Left lung (tissue), 10 donors: ENCODE data around the gene CNTRL. TPM values are rescaled to one million over a fixed set of nuclear protein-coding genes. Genes with fewer than 3 reads are reported as not detected.

Source experiments
- ATAC-seq: fragments of 200-7000 bp; cut with Tn5 transposase; one replicate; pipeline ENCODE4 v1.9.1; 2020; ENCODE audit warnings: moderate library complexity
- DNase-seq, 4 donors: peaks; one replicate each; pipeline ENCODE4 v3.0.0-alpha.2; 2013 to 2020
- H3K27ac ChIP-seq, 2 donors: fragments of 200-600 bp; sonication (generic) in 1 of 2; one replicate each; pipeline versions ENCODE4 v1.5.0 to v1.8.0; 2020 to 2021
- H3K27me3 ChIP-seq, 2 donors: fragments of 200-600 bp; sonication (generic) in 1 of 2; one replicate each; pipeline versions ENCODE4 v1.5.0 to v1.8.0; 2020 to 2021
- H3K36me3 ChIP-seq, 2 donors: fragments of 200-600 bp; sonication (generic) in 1 of 2; one replicate each; pipeline versions ENCODE4 v1.5.0 to v1.8.0; 2020 to 2021
- H3K4me1 ChIP-seq, 2 donors: fragments of 200-600 bp; one replicate each; pipeline ENCODE4 v1.8.0; 2021
- H3K4me3 ChIP-seq, 2 donors: fragments of 200-600 bp; sonication (generic) in 1 of 2; one replicate each; pipeline versions ENCODE4 v1.5.0 to v1.8.0; 2020 to 2021; ENCODE audit warnings: mild to moderate bottlenecking in 1 of 2
- H3K9me3 ChIP-seq, 2 donors: fragments of 200-600 bp; sonication (generic) in 1 of 2; one replicate each; pipeline versions ENCODE4 v1.5.0 to v1.8.0; 2020 to 2021
- intact Hi-C, 2 donors: fragments of 100-400 bp; cut with DNase I; formaldehyde crosslinking; loops; one replicate each; pipeline versions ENCODE4 v1.11.2 to v1.14.2; 2022
- polyA plus RNA-seq, 6 donors: library from polyadenylated mRNA; unstranded; fragments of 120-200 nt; gene quantifications; one replicate each; pipeline ENCODE4 v1.2.1, GENCODE V29; 2013; ENCODE audit not compliant: insufficient read length in 6 of 6
- total RNA-seq, 2 donors: library from RNA; stranded (reverse); fragmentation: NEBNext Ultra II Directional; extraction: Animal tissue kit (Norgen Biotek cat#: 25700); gene quantifications; one replicate each; pipeline ENCODE4 v1.2.1, GENCODE V29; 2021
- TF ChIP-seq, protein P1 (sequence below), 2 donors: fragments of 200-600 bp; sonication (generic) in 1 of 2; IDR thresholded peaks; one replicate each; pipeline versions ENCODE4 v1.5.0 to v1.8.0; 2021; ENCODE audit warnings: antibody characterized with exemption in 2 of 2
- donor health status: DM: no; HTN: yes; CAD: no.
- donor health status: DM: no; HTN: no; CAD: no.

The CNTRL gene
- total and polyA plus RNA-seq, 8 donors, result 13.6 to 67.6 (median 51.6) TPM

DNA sequence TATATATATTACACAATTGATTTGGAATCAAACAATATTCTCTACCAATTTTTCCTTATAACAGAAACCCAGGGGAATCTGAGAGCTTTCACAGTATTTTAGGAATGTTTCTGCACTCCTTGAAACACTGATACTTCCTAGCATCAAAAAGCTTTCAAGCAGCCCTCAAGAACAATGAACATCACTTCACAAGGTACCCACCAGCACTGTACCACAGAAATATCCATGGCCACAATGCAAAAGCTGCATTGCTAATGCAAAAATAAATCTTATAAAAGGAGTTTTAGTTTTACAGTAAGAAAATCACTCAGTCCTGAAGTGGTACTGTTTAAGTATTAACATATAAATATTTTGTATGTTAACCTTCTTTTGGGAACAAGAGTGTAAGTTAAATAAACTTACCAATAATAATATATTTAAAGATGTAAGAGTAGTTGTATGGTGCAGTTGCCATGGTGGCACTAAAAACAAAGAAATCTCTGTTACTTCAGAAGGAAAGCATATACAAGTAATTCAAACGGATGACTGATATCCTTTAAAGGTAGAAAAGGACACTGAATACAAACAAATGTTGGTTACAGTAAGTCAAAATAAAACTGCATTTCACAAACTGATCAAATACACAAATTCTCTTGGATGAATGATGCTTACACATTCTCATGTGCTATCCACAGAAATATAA is 118.3 kb downstream of the CNTRL start:
- Histone ChIP-seq H3K4me1 (peaks cover 43 to 73% of the 10 kb centered on the region in 2 donors), H3K9me3 (no peaks in the 10 kb centered on the region), H3K27me3 (no peaks in the 10 kb centered on the region), H3K4me3 (no peak overlapping the region), H3K36me3 (no peaks in the 10 kb centered on the region), H3K27ac (no peak overlapping the region)
- no peak for DNase-seq
- intact Hi-C loops, result no loop called here
- peak; percentile 25 for ATAC-seq
- TF ChIP-seq, protein P1, sequence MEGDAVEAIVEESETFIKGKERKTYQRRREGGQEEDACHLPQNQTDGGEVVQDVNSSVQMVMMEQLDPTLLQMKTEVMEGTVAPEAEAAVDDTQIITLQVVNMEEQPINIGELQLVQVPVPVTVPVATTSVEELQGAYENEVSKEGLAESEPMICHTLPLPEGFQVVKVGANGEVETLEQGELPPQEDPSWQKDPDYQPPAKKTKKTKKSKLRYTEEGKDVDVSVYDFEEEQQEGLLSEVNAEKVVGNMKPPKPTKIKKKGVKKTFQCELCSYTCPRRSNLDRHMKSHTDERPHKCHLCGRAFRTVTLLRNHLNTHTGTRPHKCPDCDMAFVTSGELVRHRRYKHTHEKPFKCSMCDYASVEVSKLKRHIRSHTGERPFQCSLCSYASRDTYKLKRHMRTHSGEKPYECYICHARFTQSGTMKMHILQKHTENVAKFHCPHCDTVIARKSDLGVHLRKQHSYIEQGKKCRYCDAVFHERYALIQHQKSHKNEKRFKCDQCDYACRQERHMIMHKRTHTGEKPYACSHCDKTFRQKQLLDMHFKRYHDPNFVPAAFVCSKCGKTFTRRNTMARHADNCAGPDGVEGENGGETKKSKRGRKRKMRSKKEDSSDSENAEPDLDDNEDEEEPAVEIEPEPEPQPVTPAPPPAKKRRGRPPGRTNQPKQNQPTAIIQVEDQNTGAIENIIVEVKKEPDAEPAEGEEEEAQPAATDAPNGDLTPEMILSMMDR (IDR thresholded peaks at IDR 0.05), result no peak

DNA sequence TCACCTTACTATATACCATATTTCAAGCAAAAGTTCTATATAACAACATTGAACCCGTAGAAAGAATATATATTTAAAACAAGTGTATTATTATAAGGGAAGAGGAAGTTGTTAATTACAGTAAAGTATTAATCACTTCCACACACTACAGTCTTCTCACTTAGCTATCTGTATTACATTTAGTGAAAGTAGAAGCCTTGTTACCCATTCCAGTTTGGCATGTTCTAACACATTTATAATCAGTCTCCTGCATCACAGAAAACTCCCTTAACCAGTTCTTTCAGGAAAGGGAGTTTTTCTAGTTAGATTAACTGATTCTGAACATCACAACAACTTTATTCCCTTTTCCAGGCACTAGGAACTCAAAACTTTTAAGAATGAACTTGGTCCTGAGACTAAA is 120.0 kb downstream of the CNTRL start:
- peak; percentile 18 for ATAC-seq
- peaks cover 55 to 89% of the 10 kb centered on the region in 2 donors for H3K4me1 ChIP-seq

DNA sequence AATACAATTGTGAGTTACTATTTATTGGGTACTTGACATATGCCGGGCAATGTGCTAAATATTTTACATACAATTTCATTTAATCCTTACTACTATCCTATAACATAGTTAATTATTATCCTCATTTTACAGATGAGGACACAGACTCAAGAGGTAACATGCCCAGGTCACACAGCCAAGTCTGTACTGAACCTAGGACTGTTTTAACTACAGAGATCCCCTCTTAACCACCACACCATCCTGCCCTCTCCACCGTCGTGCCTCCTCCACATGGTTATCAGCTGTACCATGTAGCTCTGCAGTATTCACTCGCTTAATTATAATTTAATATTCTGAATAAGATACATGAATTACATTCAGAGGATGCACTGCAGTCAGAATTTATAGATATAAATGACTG is 121.6 kb downstream of the CNTRL start:
- no peak for DNase-seq
- Histone ChIP-seq H3K4me3 (no peak overlapping the region), H3K36me3 (no peaks in the 10 kb centered on the region), H3K27ac (no peak overlapping the region), H3K27me3 (no peaks in the 10 kb centered on the region), H3K4me1 (peaks cover 56 to 92% of the 10 kb centered on the region in 2 donors), H3K9me3 (no peaks in the 10 kb centered on the region)
- ATAC-seq, result peak; percentile 6
- TF ChIP-seq, protein P1 (IDR thresholded peaks at IDR 0.05), result no peak
- intact Hi-C loops, result no loop called here

More for the DNA sequence above, 120.0 kb downstream of the CNTRL start:
- H3K36me3 ChIP-seq, result no peaks in the 10 kb centered on the region
- no peak overlapping the region for H3K4me3 ChIP-seq
- no peak for DNase-seq
- no peaks in the 10 kb centered on the region for H3K27me3 ChIP-seq
- intact Hi-C loops, result no loop called here
- H3K27ac ChIP-seq, result peak overlapping the region in 1 of 2 donors; percentile 38
- no peaks in the 10 kb centered on the region for H3K9me3 ChIP-seq
- TF ChIP-seq, protein P1 (IDR thresholded peaks at IDR 0.05), result no peak

DNA sequence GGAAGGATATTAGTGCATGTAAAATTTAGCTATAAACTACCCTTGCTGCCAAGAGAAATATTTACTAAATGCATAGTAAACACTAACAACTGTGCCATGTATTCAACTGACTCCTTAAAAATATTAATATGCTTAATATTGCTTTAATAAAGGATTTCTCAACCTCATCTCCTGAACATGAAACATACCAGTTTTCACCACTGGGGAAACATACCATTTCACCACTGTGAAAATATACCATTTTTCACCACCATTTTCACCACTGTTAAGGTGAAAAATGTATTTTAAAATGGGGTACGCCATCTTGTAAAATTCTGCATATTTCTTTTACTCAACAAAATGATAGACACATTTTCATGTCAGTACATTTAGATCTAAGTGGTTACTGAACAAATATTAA is 122.4 kb downstream of the CNTRL start:
- intact Hi-C loops, result no loop called here
- peaks cover 54 to 85% of the 10 kb centered on the region in 2 donors for H3K4me1 ChIP-seq

DNA sequence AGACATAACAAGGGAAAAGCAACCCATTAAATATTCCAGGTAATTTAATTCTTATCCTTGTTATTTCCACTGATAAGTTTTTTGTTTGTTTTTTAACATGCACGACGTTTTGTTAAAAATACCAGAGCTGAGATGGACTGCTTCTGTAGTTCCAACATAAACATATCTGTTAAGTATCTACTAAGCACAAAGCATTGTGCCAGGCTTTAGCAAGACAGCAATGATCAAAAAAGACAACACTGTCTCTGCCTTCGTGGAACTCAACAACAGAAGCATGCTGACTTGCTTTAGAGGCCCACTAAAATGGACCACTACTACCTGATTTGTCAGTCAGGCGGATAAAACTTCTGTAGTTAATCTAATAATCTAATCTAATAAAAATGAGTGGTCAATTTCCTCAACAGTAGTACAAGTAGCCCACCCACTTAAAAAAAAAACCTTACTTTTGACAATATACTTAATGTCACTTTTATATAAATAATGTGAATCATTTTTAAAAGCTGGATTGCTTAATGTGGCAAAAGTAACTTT is 123.8 kb downstream of the CNTRL start:
- H3K36me3 ChIP-seq, result no peaks in the 10 kb centered on the region
- TF ChIP-seq, protein P1 (IDR thresholded peaks at IDR 0.05), result no peak
- peaks cover 45 to 75% of the 10 kb centered on the region in 2 donors for H3K4me1 ChIP-seq
- H3K4me3 ChIP-seq, result peak overlapping the region in 1 of 2 donors; percentile 77
- intact Hi-C loops, result no loop called here
- no peak for ATAC-seq
- H3K9me3 ChIP-seq, result no peaks in the 10 kb centered on the region
- no peaks in the 10 kb centered on the region for H3K27me3 ChIP-seq
- no peak for DNase-seq
- H3K27ac ChIP-seq, result no peak overlapping the region

More for the DNA sequence above, 122.4 kb downstream of the CNTRL start:
- no peak overlapping the region for H3K27ac ChIP-seq
- TF ChIP-seq, protein P1 (IDR thresholded peaks at IDR 0.05), result no peak
- H3K9me3 ChIP-seq, result no peaks in the 10 kb centered on the region
- DNase-seq (no peak), ATAC-seq (no peak)
- H3K36me3 ChIP-seq, result no peaks in the 10 kb centered on the region
- H3K4me3 ChIP-seq, result no peak overlapping the region
- H3K27me3 ChIP-seq, result no peaks in the 10 kb centered on the region
